Progenitor cell of endocrine pancreas (in vitro differentiated cells): ENCODE results near the gene MDH1. TPM values are rescaled to one million over a fixed set of nuclear protein-coding genes. Genes with fewer than 3 reads are reported as not detected.

Experiments used
- DNase-seq: peaks from one replicate; pipeline ENCODE4 v3.0.0; 2021; ENCODE audit warnings: low spot score; ENCODE audit not compliant: unreplicated experiment
- H3K27ac Mint-ChIP-seq: 2 replicates; pipeline ENCODE4 v1.8.0; 2021; ENCODE audit warnings: mild to moderate bottlenecking, moderate library complexity, mixed read lengths
- H3K27me3 Mint-ChIP-seq: 2 replicates; pipeline ENCODE4 v1.8.0; 2021; ENCODE audit warnings: mixed read lengths
- H3K36me3 Mint-ChIP-seq: 2 replicates; pipeline ENCODE4 v1.8.0; 2022; ENCODE audit warnings: mixed read lengths; ENCODE audit not compliant: insufficient read depth
- H3K4me1 Mint-ChIP-seq: 2 replicates; pipeline ENCODE4 v1.8.0; 2021; ENCODE audit warnings: low read depth, mixed read lengths
- H3K4me3 Mint-ChIP-seq: 2 replicates; pipeline ENCODE4 v1.8.0; 2021; ENCODE audit warnings: low read depth, mild to moderate bottlenecking, moderate library complexity, mixed read lengths
- H3K9me3 Mint-ChIP-seq: 2 replicates; pipeline ENCODE4 v1.8.0; 2021; ENCODE audit warnings: low read depth, mixed read lengths
- total RNA-seq: library from RNA; stranded (reverse); gene quantifications from 2 replicates; pipeline ENCODE4 v1.2.1, GENCODE V29; 2021
- TF ChIP-seq, protein P1 (sequence below): fragments of 200-600 bp; sonication (generic); IDR thresholded peaks from one replicate; pipeline ENCODE4 v1.5.0; 2021; ENCODE audit warnings: antibody characterized with exemption, mild to moderate bottlenecking; ENCODE audit not compliant: unreplicated experiment

Gene MDH1
- total RNA-seq, 1 donor from 2014 or later: 125 TPM

DNA sequence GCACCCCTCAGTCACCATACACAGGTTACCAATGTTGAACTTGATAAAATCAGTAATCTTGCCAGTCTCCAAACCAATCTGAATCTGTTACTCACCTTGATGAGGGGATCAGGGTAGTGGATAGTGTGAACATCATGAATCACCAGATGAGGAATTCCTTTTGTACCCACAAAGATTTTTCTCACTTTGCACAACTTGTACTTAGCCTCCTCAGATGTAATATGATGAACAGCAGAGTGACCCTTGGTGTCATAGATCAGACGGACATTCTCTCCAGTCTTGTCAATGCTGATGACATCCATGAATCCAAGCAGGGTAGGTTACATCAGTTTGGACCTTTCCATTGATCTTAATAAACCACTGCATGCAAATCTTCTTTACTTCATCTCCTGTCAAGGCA, 54.7 kb downstream of the MDH1 start:
- Mint-ChIP-seq H3K4me3 (no peak overlapping the region), H3K27me3 (no peaks in the 10 kb centered on the region), H3K4me1 (no peaks in the 10 kb centered on the region), H3K27ac (no peak overlapping the region), H3K9me3 (peaks cover 9% of the 10 kb centered on the region), H3K36me3 (no peaks in the 10 kb centered on the region)
- DNase-seq: no peak
- TF ChIP-seq, protein P1, sequence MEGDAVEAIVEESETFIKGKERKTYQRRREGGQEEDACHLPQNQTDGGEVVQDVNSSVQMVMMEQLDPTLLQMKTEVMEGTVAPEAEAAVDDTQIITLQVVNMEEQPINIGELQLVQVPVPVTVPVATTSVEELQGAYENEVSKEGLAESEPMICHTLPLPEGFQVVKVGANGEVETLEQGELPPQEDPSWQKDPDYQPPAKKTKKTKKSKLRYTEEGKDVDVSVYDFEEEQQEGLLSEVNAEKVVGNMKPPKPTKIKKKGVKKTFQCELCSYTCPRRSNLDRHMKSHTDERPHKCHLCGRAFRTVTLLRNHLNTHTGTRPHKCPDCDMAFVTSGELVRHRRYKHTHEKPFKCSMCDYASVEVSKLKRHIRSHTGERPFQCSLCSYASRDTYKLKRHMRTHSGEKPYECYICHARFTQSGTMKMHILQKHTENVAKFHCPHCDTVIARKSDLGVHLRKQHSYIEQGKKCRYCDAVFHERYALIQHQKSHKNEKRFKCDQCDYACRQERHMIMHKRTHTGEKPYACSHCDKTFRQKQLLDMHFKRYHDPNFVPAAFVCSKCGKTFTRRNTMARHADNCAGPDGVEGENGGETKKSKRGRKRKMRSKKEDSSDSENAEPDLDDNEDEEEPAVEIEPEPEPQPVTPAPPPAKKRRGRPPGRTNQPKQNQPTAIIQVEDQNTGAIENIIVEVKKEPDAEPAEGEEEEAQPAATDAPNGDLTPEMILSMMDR: no peak

DNA sequence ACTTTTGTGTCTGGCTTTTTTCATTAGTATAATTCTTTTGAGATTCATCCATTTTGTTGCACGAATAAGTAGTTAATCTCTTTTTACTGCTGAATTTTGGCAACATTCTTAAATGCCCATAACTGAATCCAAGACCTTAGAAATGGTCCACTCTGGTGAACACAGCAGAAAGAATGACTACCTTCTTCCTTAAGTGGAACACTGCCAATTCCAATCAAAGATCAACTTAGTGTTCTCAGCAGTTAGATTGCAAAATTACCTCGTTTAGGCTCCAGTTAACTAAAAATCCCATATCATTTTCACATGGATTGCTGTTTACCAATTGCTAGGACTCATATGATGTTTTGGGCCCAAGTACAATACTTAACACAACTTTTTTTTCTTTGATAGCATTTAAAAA, 59.9 kb downstream of the MDH1 start:
- no peaks in the 10 kb centered on the region for H3K4me1 Mint-ChIP-seq
- H3K36me3 Mint-ChIP-seq: no peaks in the 10 kb centered on the region
- no peak overlapping the region for H3K4me3 Mint-ChIP-seq
- no peaks in the 10 kb centered on the region for H3K27me3 Mint-ChIP-seq
- no peak overlapping the region for H3K27ac Mint-ChIP-seq
- H3K9me3 Mint-ChIP-seq: peaks cover 4% of the 10 kb centered on the region
- TF ChIP-seq, protein P1: no peak
- no peak for DNase-seq

DNA sequence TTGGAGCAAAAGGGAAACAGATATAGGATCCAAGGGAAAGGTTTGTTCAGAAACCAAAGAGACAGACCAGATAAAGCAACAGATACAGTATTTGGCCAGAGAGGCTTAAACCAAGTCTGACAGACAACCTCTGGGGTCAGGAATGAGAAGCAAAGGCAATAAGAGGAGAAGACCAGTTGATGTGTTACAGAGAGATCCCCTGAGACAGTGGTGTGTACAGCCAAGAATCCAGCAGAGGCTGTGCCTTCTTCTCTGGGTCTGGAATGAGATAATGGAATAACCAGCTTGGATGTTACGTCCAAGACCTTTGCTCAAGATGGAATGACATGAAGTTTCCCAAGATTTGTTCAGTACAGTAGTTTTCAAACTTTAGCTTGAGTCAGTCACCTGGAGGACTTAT, 61.1 kb downstream of the MDH1 start:
- H3K4me3 Mint-ChIP-seq: no peak overlapping the region
- TF ChIP-seq, protein P1: no peak
- DNase-seq: no peak
- H3K4me1 Mint-ChIP-seq: no peaks in the 10 kb centered on the region
- H3K36me3 Mint-ChIP-seq: no peaks in the 10 kb centered on the region
- no peaks in the 10 kb centered on the region for H3K27me3 Mint-ChIP-seq
- peaks cover 4% of the 10 kb centered on the region for H3K9me3 Mint-ChIP-seq
- H3K27ac Mint-ChIP-seq: no peak overlapping the region

DNA sequence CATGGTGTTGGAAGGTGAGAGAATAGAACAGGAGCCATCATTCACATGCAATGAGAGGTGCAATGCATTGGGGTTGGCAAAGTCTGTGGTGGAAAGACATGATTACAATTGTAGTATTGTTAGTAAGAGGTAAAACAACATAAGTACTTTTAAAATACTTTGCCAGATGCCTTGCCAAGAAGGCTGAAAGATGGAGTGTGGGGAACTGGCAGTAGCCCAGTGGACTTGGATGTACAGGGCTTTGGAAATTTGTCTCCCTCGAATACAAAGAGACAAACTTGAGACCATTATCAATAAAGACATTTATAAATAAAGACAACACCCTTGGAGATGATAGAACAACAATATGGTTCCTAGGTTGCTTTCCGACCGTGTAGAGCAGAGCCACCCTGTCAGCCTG, 62.0 kb downstream of the MDH1 start:
- no peaks in the 10 kb centered on the region for H3K4me1 Mint-ChIP-seq

DNA sequence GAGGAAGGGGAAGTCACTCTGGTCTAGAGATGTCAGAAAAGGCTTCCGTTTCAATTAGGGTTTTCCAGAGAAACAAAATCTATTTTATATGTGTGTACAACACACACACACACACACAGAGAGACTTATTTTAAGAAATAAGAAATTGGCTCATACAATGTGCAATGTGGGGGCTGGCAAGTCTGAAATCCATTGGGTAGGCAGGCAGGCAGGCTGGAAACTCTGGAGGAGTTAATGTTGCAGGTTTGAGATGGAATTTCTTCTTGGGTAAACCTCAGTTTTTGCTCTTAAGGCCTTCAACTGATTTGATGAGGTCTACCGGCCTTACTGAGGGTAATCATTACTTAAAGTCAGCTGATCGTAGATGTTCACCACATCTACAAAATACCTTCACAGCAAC, 62.6 kb downstream of the MDH1 start:
- no peak for DNase-seq
- TF ChIP-seq, protein P1: no peak
- Mint-ChIP-seq H3K36me3 (no peaks in the 10 kb centered on the region), H3K4me3 (no peak overlapping the region), H3K9me3 (no peaks in the 10 kb centered on the region), H3K27me3 (no peaks in the 10 kb centered on the region), H3K4me1 (no peaks in the 10 kb centered on the region), H3K27ac (no peak overlapping the region)

More for the DNA sequence above, 62.0 kb downstream of the MDH1 start:
- Mint-ChIP-seq H3K36me3 (no peaks in the 10 kb centered on the region), H3K4me3 (no peak overlapping the region), H3K27me3 (no peaks in the 10 kb centered on the region), H3K27ac (no peak overlapping the region), H3K9me3 (peaks cover 3% of the 10 kb centered on the region)
- DNase-seq: no peak
- TF ChIP-seq, protein P1: no peak
